Fibroblast of the aortic adventitia (primary cell): ENCODE measurements around the gene BTC. TPM values are rescaled to one million over a fixed set of nuclear protein-coding genes. Genes with fewer than 3 reads are reported as not detected.

Source experiments
- DNase-seq: peaks from one replicate; pipeline ENCODE4 v3.0.0-alpha.2; 2010; ENCODE audit warnings: low read depth
- H3K4me3 ChIP-seq: 2 replicates; pipeline ENCODE4 v1.5.1; 2011; ENCODE audit warnings: low read depth, mild to moderate bottlenecking, control low read depth, low read length, moderate library complexity
- CTCF ChIP-seq: IDR thresholded peaks from 2 replicates; pipeline ENCODE4 v1.5.1; 2011; ENCODE audit warnings: mild to moderate bottlenecking, low read length, control low read depth, inconsistent platforms; ENCODE audit not compliant: insufficient read depth
- total RNA-seq: library from RNA; depleted of rRNA; stranded (reverse); fragments of >200 nt; gene quantifications from 2 replicates; pipeline ENCODE4 v1.2.3, GENCODE V29; 2012; ENCODE audit warnings: low replicate concordance

Gene BTC
- total RNA-seq, 1 donor: 0.81 TPM

GRCh38 chr4:74751247-74751646, 43.1 kb downstream of the BTC start:
- TF ChIP-seq CTCF: no peak
- no peak for DNase-seq
- H3K4me3 ChIP-seq: no peak overlapping the region

GRCh38 chr4:74742185-74742584, 52.1 kb downstream of the BTC start:
- H3K4me3 ChIP-seq: no peak overlapping the region
- no peak for TF ChIP-seq CTCF
- no peak for DNase-seq

- no peak for TF ChIP-seq CTCF
- DNase-seq: peak; percentile 13
Observed at GRCh38 chr4:74738464-74739143, 55.7 kb downstream of the BTC start.

GRCh38 chr4:74734995-74735394, 59.3 kb downstream of the BTC start:
- no peak for TF ChIP-seq CTCF
- no peak for DNase-seq
- H3K4me3 ChIP-seq: no peak overlapping the region

More at GRCh38 chr4:74738464-74739143, 55.7 kb downstream of the BTC start:
- H3K4me3 ChIP-seq: no peak overlapping the region

GRCh38 chr4:74733756-74734155, 60.6 kb downstream of the BTC start:
- H3K4me3 ChIP-seq: no peak overlapping the region
- TF ChIP-seq CTCF: no peak
- no peak for DNase-seq

GRCh38 chr4:74724979-74725378, 69.3 kb downstream of the BTC start:
- no peak overlapping the region for H3K4me3 ChIP-seq
- DNase-seq: no peak
- no peak for TF ChIP-seq CTCF

GRCh38 chr4:74716436-74716765, 77.9 kb downstream of the BTC start:
- TF ChIP-seq CTCF: no peak
- H3K4me3 ChIP-seq: no peak overlapping the region
- DNase-seq: no peak
